B cell (primary cell): ENCODE measurements around the gene KLHL15. TPM values are rescaled to one million over a fixed set of nuclear protein-coding genes. Genes with fewer than 3 reads are reported as not detected.
A peak's percentile ranks its signal among the peaks of the same experiment; 100 is the strongest.

Source experiments
- ATAC-seq: fragments of 200-7000 bp; cut with Tn5 transposase; one replicate; pipeline ENCODE4 v1.10.0; 2021; ENCODE audit warnings: low read depth, mild to moderate bottlenecking, moderate number of reproducible peaks, moderate library complexity
- CTCF ChIA-PET: fragments of 350-600 bp; sonication (Branson Sonifier 250); formaldehyde crosslinking; loops from one replicate; lab custom pipeline; 2021; ENCODE audit warnings: antibody characterized with exemption, inconsistent platforms; lab: Charles Lee
- POLR2A ChIA-PET: fragments of 350-600 bp; sonication (Branson Sonifier 250); formaldehyde crosslinking; loops from one replicate; lab custom pipeline; 2021; ENCODE audit warnings: antibody characterized with exemption; lab: Charles Lee
- DNase-seq: peaks from one replicate; pipeline ENCODE4 v3.0.0; 2013
- H2AFZ ChIP-seq: 2 replicates; pipeline ENCODE4 v1.6.1; 2012; ENCODE audit warnings: mild to moderate bottlenecking, low read depth, low read length; ENCODE audit not compliant: insufficient read depth, poor library complexity, severe bottlenecking
- H3K27ac ChIP-seq, 2 donors: 1 replicate in 1 of 2; 2 replicates in 1 of 2; pipeline ENCODE4 v1.5.1; 2012 to 2013; ENCODE audit warnings: low read length in 2 of 2, mild to moderate bottlenecking in 2 of 2, moderate library complexity in 1 of 2
- H3K27me3 ChIP-seq, 4 experiments: fragments of 200-600 bp in 1 of 4; sonication (generic) in 1 of 4; replicated peaks in 1 of 4; 1 replicate in 2 of 4; 2 replicates in 2 of 4; pipeline versions ENCODE4 v1.6.1 to v1.7.0; 2013 to 2016; ENCODE audit warnings: low read length in 3 of 4, mild to moderate bottlenecking in 2 of 4, mixed read lengths in 1 of 4, moderate library complexity in 1 of 4; ENCODE audit not compliant: insufficient read depth in 4 of 4, control insufficient read depth in 3 of 4; ENCODE audit errors: control extremely low read depth in 1 of 4
- H3K36me3 ChIP-seq, 2 experiments: replicated peaks in 1 of 2; 1 replicate in 1 of 2; 2 replicates in 1 of 2; pipeline versions ENCODE4 v1.6.1 to v1.7.1; 2013; ENCODE audit warnings: low read length in 1 of 2; ENCODE audit not compliant: insufficient read depth in 2 of 2, control insufficient read depth in 1 of 2; ENCODE audit errors: control extremely low read depth in 1 of 2, extremely low read depth in 1 of 2
- H3K4me1 ChIP-seq, 2 donors: fragments of 200-600 bp in 1 of 2; sonication (generic) in 1 of 2; 1 replicate in 1 of 2; 2 replicates in 1 of 2; pipeline versions ENCODE4 v1.5.1 to v1.6.1; 2013 to 2017; ENCODE audit warnings: low read length in 2 of 2; ENCODE audit not compliant: control insufficient read depth in 2 of 2, insufficient read depth in 2 of 2
- H3K4me2 ChIP-seq: replicated peaks from 2 replicates; pipeline ENCODE3; 2012; ENCODE audit warnings: mild to moderate bottlenecking, low read depth, low read length; ENCODE audit not compliant: poor library complexity, severe bottlenecking
- H3K4me3 ChIP-seq, 5 experiments: fragments of 200-600 bp in 1 of 5; sonication (generic) in 1 of 5; 1 replicate in 3 of 5; 2 replicates in 2 of 5; pipeline versions ENCODE4 v1.5.1 to v1.7.0; 2011 to 2016; ENCODE audit warnings: low read length in 4 of 5, mild to moderate bottlenecking in 4 of 5, low read depth in 2 of 5, control low read depth in 1 of 5, moderate library complexity in 1 of 5; ENCODE audit not compliant: insufficient read depth in 1 of 5; ENCODE audit errors: control extremely low read depth in 1 of 5, extremely low read depth in 1 of 5
- H3K79me2 ChIP-seq: fragments of 200-600 bp; sonication (generic); one replicate; pipeline ENCODE4 v1.6.0; 2016; ENCODE audit warnings: low read length; ENCODE audit not compliant: control insufficient read depth, insufficient read depth
- H3K9ac ChIP-seq: fragments of 200-600 bp; sonication (generic); 2 replicates; pipeline ENCODE4 v1.6.1; 2017; ENCODE audit warnings: mild to moderate bottlenecking, low read length, moderate library complexity
- H3K9me3 ChIP-seq, 3 donors: one replicate each; pipeline versions ENCODE4 v1.6.1 to v1.7.1; 2013; ENCODE audit warnings: low read length in 2 of 3; ENCODE audit not compliant: control insufficient read depth in 2 of 3, insufficient read depth in 1 of 3; ENCODE audit errors: control extremely low read depth in 1 of 3
- H4K20me1 ChIP-seq: 2 replicates; pipeline ENCODE4 v1.6.0; 2012; ENCODE audit warnings: mild to moderate bottlenecking, low read length; ENCODE audit not compliant: insufficient read depth, control insufficient read depth, poor library complexity, severe bottlenecking
- H3K27ac Mint-ChIP-seq: one replicate; pipeline ENCODE4 v1.8.0; 2021; ENCODE audit warnings: mixed read lengths
- H3K27me3 Mint-ChIP-seq: one replicate; pipeline ENCODE4 v1.8.0; 2021; ENCODE audit warnings: mixed read lengths
- H3K4me1 Mint-ChIP-seq: one replicate; pipeline ENCODE4 v1.8.0; 2021; ENCODE audit warnings: mixed read lengths
- H3K4me3 Mint-ChIP-seq: one replicate; pipeline ENCODE4 v1.8.0; 2021; ENCODE audit warnings: mixed read lengths
- H3K9me3 Mint-ChIP-seq: one replicate; pipeline ENCODE4 v1.8.0; 2022; ENCODE audit warnings: mixed read lengths; ENCODE audit not compliant: insufficient read depth
- EZH2 ChIP-seq: IDR thresholded peaks from 2 replicates; pipeline ENCODE4 v1.6.1; 2012; ENCODE audit warnings: borderline replicate concordance, low read depth, mild to moderate bottlenecking, moderate library complexity, low read length; ENCODE audit not compliant: insufficient read depth, poor library complexity, severe bottlenecking
- WGBS: methylation state at CpG from one replicate; pipeline ENCODE4 v1.1.5; 2013; ENCODE audit warnings: missing lambda C conversion rate; ENCODE audit not compliant: insufficient coverage; 5-methylcytosine and 5-hydroxymethylcytosine counted together
- intact Hi-C: fragments of 100-400 bp; cut with micrococcal nuclease; formaldehyde crosslinking; loops from one replicate; pipeline ENCODE4 v1.10.0; 2022
- polyA plus RNA-seq: library from polyadenylated mRNA; depleted of rRNA; stranded (reverse); fragments of >200 nt; gene quantifications from 2 replicates; pipeline ENCODE4 v1.2.3, GENCODE V29; 2012
- total RNA-seq, 2 donors: library from RNA; stranded (reverse); fragments of 120-200 nt in 1 of 2; gene quantifications; 1 replicate in 1 of 2; 2 replicates in 1 of 2; pipeline versions ENCODE4 v1.2.3 to v1.2.4, GENCODE V29; 2013 to 2022
- TF ChIP-seq, protein P1 (sequence below): fragments of 200-600 bp; IDR thresholded peaks from one replicate; pipeline ENCODE4 v1.8.0; 2022; ENCODE audit warnings: antibody characterized with exemption, mild to moderate bottlenecking

The KLHL15 gene
- total and polyA plus RNA-seq, 2 donors (not counting 1 experiment from before 2014, with no cell fraction given) = 5.4 to 8.2 TPM

DNA sequence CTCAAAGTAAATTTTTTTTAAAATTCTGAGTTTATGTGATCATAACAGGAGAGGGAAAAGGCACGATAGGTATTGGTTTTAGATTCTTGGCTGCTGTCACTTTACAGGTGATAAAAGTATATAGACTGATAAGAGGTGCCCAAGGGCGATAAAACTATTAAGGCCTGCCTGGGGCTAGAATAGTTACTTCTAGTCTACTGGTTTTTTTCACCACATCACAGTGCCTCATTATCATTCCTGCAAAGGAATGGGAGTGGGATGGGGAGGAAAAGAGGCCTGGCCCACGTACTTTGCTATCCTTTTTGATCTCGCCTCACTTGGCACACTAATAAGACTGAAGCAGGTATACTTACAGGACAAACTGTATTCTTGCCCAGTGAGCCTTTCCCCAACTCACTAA is 72.6 kb downstream of the KLHL15 start:
- Histone ChIP-seq H3K4me2 (no peak overlapping the region), H3K27ac (peak overlapping the region in 1 of 2 donors; percentile 76), H3K4me3 (no peak overlapping the region), H3K9me3 (no peaks in the 10 kb centered on the region), H3K27me3 (no peaks in the 10 kb centered on the region), H3K36me3 (no peaks in the 10 kb centered on the region), H2AFZ (peak overlapping the region; percentile 16), H3K9ac (no peak overlapping the region), H4K20me1 (no peaks in the 10 kb centered on the region), H3K4me1 (peaks cover 6 to 17% of the 10 kb centered on the region in 2 donors), H3K79me2 (no peaks in the 10 kb centered on the region)
- CTCF ChIA-PET = no interaction called here
- Mint-ChIP-seq H3K9me3 (no peaks in the 10 kb centered on the region), H3K4me1 (peaks cover 10% of the 10 kb centered on the region), H3K4me3 (no peak overlapping the region), H3K27me3 (no peaks in the 10 kb centered on the region), H3K27ac (no peak overlapping the region)
- intact Hi-C loops = no loop called here
- no peak for TF ChIP-seq EZH2
- TF ChIP-seq, protein P1, sequence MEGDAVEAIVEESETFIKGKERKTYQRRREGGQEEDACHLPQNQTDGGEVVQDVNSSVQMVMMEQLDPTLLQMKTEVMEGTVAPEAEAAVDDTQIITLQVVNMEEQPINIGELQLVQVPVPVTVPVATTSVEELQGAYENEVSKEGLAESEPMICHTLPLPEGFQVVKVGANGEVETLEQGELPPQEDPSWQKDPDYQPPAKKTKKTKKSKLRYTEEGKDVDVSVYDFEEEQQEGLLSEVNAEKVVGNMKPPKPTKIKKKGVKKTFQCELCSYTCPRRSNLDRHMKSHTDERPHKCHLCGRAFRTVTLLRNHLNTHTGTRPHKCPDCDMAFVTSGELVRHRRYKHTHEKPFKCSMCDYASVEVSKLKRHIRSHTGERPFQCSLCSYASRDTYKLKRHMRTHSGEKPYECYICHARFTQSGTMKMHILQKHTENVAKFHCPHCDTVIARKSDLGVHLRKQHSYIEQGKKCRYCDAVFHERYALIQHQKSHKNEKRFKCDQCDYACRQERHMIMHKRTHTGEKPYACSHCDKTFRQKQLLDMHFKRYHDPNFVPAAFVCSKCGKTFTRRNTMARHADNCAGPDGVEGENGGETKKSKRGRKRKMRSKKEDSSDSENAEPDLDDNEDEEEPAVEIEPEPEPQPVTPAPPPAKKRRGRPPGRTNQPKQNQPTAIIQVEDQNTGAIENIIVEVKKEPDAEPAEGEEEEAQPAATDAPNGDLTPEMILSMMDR = no peak
- no CpG with 5 or more reads among the region's 4 CpGs for WGBS
- ATAC-seq (no peak), DNase-seq (no peak)
- POLR2A ChIA-PET = interaction anchor here (0.6 kb wide), 1 partner anchor 87 kb away, joined by 7 read pairs; no protein-coding TSS in a partner anchor

- H3K9me3 ChIP-seq = no peaks in the 10 kb centered on the region
- peak overlapping the region; percentile 74 for H2AFZ ChIP-seq
- Mint-ChIP-seq H3K27ac (peak overlapping the region; percentile 89), H3K27me3 (no peaks in the 10 kb centered on the region), H3K9me3 (no peaks in the 10 kb centered on the region), H3K4me3 (peak overlapping the region; percentile 70), H3K4me1 (peaks cover 10% of the 10 kb centered on the region)
- TF ChIP-seq, protein P1 = peak; percentile 32
- no peak for TF ChIP-seq EZH2
- no peaks in the 10 kb centered on the region for H4K20me1 ChIP-seq
- peak; percentile 5 for DNase-seq
- no peaks in the 10 kb centered on the region for H3K27me3 ChIP-seq
- H3K36me3 ChIP-seq = no peaks in the 10 kb centered on the region
- ATAC-seq = peak; percentile 31
- POLR2A ChIA-PET = no interaction called here
- H3K4me3 ChIP-seq = peak overlapping the region in 1 of 5 experiments; percentile 60
- peak overlapping the region; percentile 65 to 76 for H3K27ac ChIP-seq
- CTCF ChIA-PET = interaction anchor here (1.5 kb wide), 1 partner anchor 72 kb away, joined by 4 read pairs; no protein-coding TSS in a partner anchor
- peak overlapping the region; percentile 47 for H3K9ac ChIP-seq
- H3K4me2 ChIP-seq = peak overlapping the region; percentile 67
- H3K4me1 ChIP-seq = peaks cover 6 to 17% of the 10 kb centered on the region in 2 donors
- intact Hi-C loops = no loop called here
- H3K79me2 ChIP-seq = no peaks in the 10 kb centered on the region
- WGBS = no CpG with 5 or more reads among the region's 11 CpGs
Measured at GRCh38 chrX:23953908-23954269, 73.1 kb downstream of the KLHL15 start.
